CD14-positive monocyte (primary cell): ENCODE data around the gene CABYR. TPM values are rescaled to one million over a fixed set of nuclear protein-coding genes. Genes with fewer than 3 reads are reported as not detected.

ENCODE experiments used
- DNase-seq, 3 donors: peaks; one replicate each; pipeline ENCODE4 v3.0.0-alpha.2; 2011 to 2022
- H2AFZ ChIP-seq: 2 replicates; pipeline ENCODE4 v1.6.0; 2012; ENCODE audit warnings: mild to moderate bottlenecking, low read depth, low read length, inconsistent platforms; ENCODE audit not compliant: insufficient read depth, poor library complexity, severe bottlenecking
- H3K27ac ChIP-seq, 2 donors: 1 replicate in 1 of 2; 2 replicates in 1 of 2; pipeline ENCODE4 v1.5.1; 2012 to 2013; ENCODE audit warnings: low read length in 2 of 2, control low read depth in 1 of 2, inconsistent platforms in 1 of 2, low read depth in 1 of 2, mild to moderate bottlenecking in 1 of 2
- H3K27me3 ChIP-seq, 2 donors: one replicate each; pipeline versions ENCODE4 v1.6.0 to v1.6.1; 2011 to 2013; ENCODE audit warnings: low read length in 2 of 2; ENCODE audit not compliant: control insufficient read depth in 2 of 2, insufficient read depth in 2 of 2
- H3K36me3 ChIP-seq, 2 donors: replicated peaks in 1 of 2; 1 replicate in 1 of 2; 2 replicates in 1 of 2; pipeline versions ENCODE4 v1.5.1 to v1.6.1; 2012 to 2013; ENCODE audit warnings: low read length in 2 of 2, control low read depth in 1 of 2, inconsistent platforms in 1 of 2, mild to moderate bottlenecking in 1 of 2; ENCODE audit not compliant: insufficient read depth in 2 of 2, control insufficient read depth in 1 of 2
- H3K4me1 ChIP-seq, 2 donors: 1 replicate in 1 of 2; 2 replicates in 1 of 2; pipeline versions ENCODE4 v1.5.1 to v1.6.1; 2012 to 2013; ENCODE audit warnings: low read length in 2 of 2, control low read depth in 1 of 2, inconsistent platforms in 1 of 2, mild to moderate bottlenecking in 1 of 2, moderate library complexity in 1 of 2; ENCODE audit not compliant: insufficient read depth in 2 of 2, control insufficient read depth in 1 of 2
- H3K4me2 ChIP-seq: replicated peaks from 2 replicates; pipeline ENCODE3; 2012; ENCODE audit warnings: low read length, moderate library complexity, mild to moderate bottlenecking; ENCODE audit not compliant: poor library complexity, severe bottlenecking; ENCODE audit errors: extremely low read depth
- H3K4me3 ChIP-seq, 3 experiments: fragments of 200-600 bp in 1 of 3; sonication (generic) in 1 of 3; replicated peaks in 1 of 3; 1 replicate in 2 of 3; 2 replicates in 1 of 3; pipeline ENCODE4 v1.5.1; 2011 to 2013; ENCODE audit warnings: low read length in 3 of 3, mild to moderate bottlenecking in 3 of 3, control low read depth in 2 of 3, low read depth in 2 of 3, inconsistent platforms in 1 of 3, moderate library complexity in 1 of 3
- H3K79me2 ChIP-seq: 2 replicates; pipeline ENCODE4 v1.6.0; 2012; ENCODE audit warnings: mild to moderate bottlenecking, control low read depth, inconsistent platforms, low read length, moderate library complexity; ENCODE audit not compliant: insufficient read depth
- H3K9ac ChIP-seq: 2 replicates; pipeline ENCODE4 v1.6.0; 2017; ENCODE audit warnings: low read length, mild to moderate bottlenecking; ENCODE audit not compliant: insufficient read depth, poor library complexity, severe bottlenecking
- H3K9me3 ChIP-seq, 2 donors: replicated peaks in 1 of 2; 1 replicate in 1 of 2; 2 replicates in 1 of 2; pipeline versions ENCODE4 v1.5.1 to v1.6.1; 2012 to 2013; ENCODE audit warnings: low read length in 2 of 2, control low read depth in 1 of 2; ENCODE audit not compliant: control insufficient read depth in 1 of 2, insufficient read depth in 1 of 2
- H4K20me1 ChIP-seq: 2 replicates; pipeline ENCODE4 v1.6.0; 2012; ENCODE audit warnings: mild to moderate bottlenecking, low read length, control low read depth, moderate library complexity; ENCODE audit not compliant: insufficient read depth
- H3K27ac Mint-ChIP-seq, 7 donors: one replicate each; pipeline ENCODE4 v1.8.0; 2020; ENCODE audit warnings: mild to moderate bottlenecking in 7 of 7, mixed read lengths in 7 of 7, moderate library complexity in 6 of 7, inconsistent platforms in 2 of 7
- H3K27me3 Mint-ChIP-seq, 3 donors: one replicate each; pipeline ENCODE4 v1.8.0; 2021 to 2022; ENCODE audit warnings: low read depth in 3 of 3, mild to moderate bottlenecking in 3 of 3, mixed read lengths in 3 of 3, moderate library complexity in 3 of 3, inconsistent platforms in 1 of 3
- H3K36me3 Mint-ChIP-seq, 2 donors: one replicate each; pipeline ENCODE4 v1.8.0; 2020; ENCODE audit warnings: mixed read lengths in 2 of 2, inconsistent platforms in 1 of 2, mild to moderate bottlenecking in 1 of 2
- H3K4me1 Mint-ChIP-seq: one replicate; pipeline ENCODE4 v1.8.0; 2020; ENCODE audit warnings: mild to moderate bottlenecking, mixed read lengths
- H3K4me3 Mint-ChIP-seq, 2 donors: one replicate each; pipeline ENCODE4 v1.8.0; 2020; ENCODE audit warnings: mild to moderate bottlenecking in 2 of 2, mixed read lengths in 2 of 2, moderate library complexity in 1 of 2
- H3K9me3 Mint-ChIP-seq, 7 donors: one replicate each; pipeline ENCODE4 v1.8.0; 2020 to 2022; ENCODE audit warnings: mixed read lengths in 7 of 7, mild to moderate bottlenecking in 6 of 7, moderate library complexity in 6 of 7, inconsistent platforms in 2 of 7
- WGBS: methylation state at CpG from one replicate; pipeline ENCODE4 v1.1.5; 2013; ENCODE audit warnings: missing lambda C conversion rate; ENCODE audit not compliant: insufficient coverage; 5-methylcytosine and 5-hydroxymethylcytosine counted together
- intact Hi-C, 2 donors: fragments of 100-400 bp; cut with micrococcal nuclease; formaldehyde crosslinking; loops; one replicate each; pipeline versions ENCODE4 v1.15.0 to v1.15.1; 2023
- polyA plus RNA-seq, 3 donors: library from polyadenylated mRNA; depleted of rRNA in 1 of 3; unstranded in 2 of 3; stranded (reverse) in 1 of 3; fragments of 300-500 nt in 2 of 3; fragments of >200 nt in 1 of 3; fragmentation: Illumina TruSeq in 2 of 3; gene quantifications; 1 replicate in 2 of 3; 2 replicates in 1 of 3; pipeline ENCODE4 v1.2.3, GENCODE V29; 2012 to 2021
- TF ChIP-seq, protein P1 (sequence below): fragments of 200-600 bp; IDR thresholded peaks from one replicate; pipeline ENCODE4 v1.8.0; 2022; ENCODE audit warnings: antibody characterized with exemption, mild to moderate bottlenecking

The CABYR gene
- polyA plus RNA-seq, 3 donors = 0.07 TPM; not detected in 2

DNA sequence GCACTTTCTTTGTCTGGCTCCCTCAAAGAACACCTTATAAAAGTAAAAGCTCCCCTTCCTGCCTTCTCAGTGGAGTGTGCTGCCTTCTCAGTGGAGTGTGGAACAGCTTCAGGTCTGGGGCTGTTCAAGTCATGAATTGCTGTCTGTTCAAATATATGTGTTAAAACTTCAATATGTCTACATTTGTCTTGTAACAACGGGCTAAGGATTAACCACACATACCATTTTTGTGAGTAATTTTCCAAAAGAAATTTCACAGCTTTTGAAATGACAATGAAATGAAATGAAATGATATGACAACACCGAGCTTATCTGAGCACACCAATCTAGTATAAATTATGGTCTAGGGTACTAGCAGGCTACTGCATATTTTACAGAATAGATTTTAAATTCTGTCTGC is 42.9 kb downstream of the CABYR start:
- H3K27ac ChIP-seq = no peak overlapping the region
- H3K27me3 ChIP-seq = no peaks in the 10 kb centered on the region
- H3K4me1 ChIP-seq = peaks cover 0 to 3% of the 10 kb centered on the region in 2 donors
- H3K4me3 ChIP-seq = no peak overlapping the region
- Mint-ChIP-seq H3K4me3 (no peak overlapping the region), H3K27me3 (no peaks in the 10 kb centered on the region), H3K4me1 (peaks cover 6% of the 10 kb centered on the region), H3K9me3 (no peaks in the 10 kb centered on the region), H3K36me3 (peaks cover 26 to 32% of the 10 kb centered on the region in 2 donors), H3K27ac (peak overlapping the region in 1 of 7 donors; percentile 10)
- TF ChIP-seq, protein P1, sequence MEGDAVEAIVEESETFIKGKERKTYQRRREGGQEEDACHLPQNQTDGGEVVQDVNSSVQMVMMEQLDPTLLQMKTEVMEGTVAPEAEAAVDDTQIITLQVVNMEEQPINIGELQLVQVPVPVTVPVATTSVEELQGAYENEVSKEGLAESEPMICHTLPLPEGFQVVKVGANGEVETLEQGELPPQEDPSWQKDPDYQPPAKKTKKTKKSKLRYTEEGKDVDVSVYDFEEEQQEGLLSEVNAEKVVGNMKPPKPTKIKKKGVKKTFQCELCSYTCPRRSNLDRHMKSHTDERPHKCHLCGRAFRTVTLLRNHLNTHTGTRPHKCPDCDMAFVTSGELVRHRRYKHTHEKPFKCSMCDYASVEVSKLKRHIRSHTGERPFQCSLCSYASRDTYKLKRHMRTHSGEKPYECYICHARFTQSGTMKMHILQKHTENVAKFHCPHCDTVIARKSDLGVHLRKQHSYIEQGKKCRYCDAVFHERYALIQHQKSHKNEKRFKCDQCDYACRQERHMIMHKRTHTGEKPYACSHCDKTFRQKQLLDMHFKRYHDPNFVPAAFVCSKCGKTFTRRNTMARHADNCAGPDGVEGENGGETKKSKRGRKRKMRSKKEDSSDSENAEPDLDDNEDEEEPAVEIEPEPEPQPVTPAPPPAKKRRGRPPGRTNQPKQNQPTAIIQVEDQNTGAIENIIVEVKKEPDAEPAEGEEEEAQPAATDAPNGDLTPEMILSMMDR = no peak
- WGBS = no CpG with 5 or more reads among the region's 2 CpGs
- DNase-seq = no peak
- no peak overlapping the region for H2AFZ ChIP-seq
- H4K20me1 ChIP-seq = no peaks in the 10 kb centered on the region
- H3K79me2 ChIP-seq = no peaks in the 10 kb centered on the region
- intact Hi-C loops = no loop called here
- H3K4me2 ChIP-seq = no peak overlapping the region
- H3K9me3 ChIP-seq = no peaks in the 10 kb centered on the region
- no peak overlapping the region for H3K9ac ChIP-seq
- peaks cover 0 to 14% of the 10 kb centered on the region in 2 donors for H3K36me3 ChIP-seq

DNA sequence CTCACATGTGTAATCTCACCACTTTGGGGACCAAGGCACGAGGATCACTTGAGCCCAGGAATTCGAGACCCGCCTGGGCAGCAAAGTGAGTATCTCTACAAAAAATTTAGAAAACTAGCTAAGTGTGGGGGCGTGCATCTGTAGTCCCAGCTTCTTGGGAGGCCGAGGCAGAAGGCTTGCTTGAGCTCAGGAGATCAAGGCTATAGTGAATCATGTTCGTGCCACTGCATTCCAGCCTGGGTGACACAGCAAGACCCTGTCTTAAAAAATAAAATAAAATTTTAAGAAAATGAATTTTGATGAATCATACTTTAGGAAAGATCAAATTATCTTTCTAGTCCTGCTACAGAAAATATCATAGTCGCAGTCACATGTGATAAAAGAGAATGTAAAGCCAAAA is 46.9 kb downstream of the CABYR start:
- Mint-ChIP-seq H3K27me3 (no peaks in the 10 kb centered on the region), H3K27ac (no peak overlapping the region), H3K36me3 (peaks cover 11 to 23% of the 10 kb centered on the region in 2 donors), H3K4me1 (peaks cover 16% of the 10 kb centered on the region), H3K9me3 (no peaks in the 10 kb centered on the region), H3K4me3 (no peak overlapping the region)
- H3K4me1 ChIP-seq = peaks cover 6 to 13% of the 10 kb centered on the region in 2 donors
- no peaks in the 10 kb centered on the region for H3K9me3 ChIP-seq
- TF ChIP-seq, protein P1 = no peak
- intact Hi-C loops = no loop called here
- H3K79me2 ChIP-seq = no peaks in the 10 kb centered on the region
- H3K4me2 ChIP-seq = no peak overlapping the region
- DNase-seq = no peak
- H4K20me1 ChIP-seq = no peaks in the 10 kb centered on the region
- peaks cover 0 to 9% of the 10 kb centered on the region in 2 donors for H3K36me3 ChIP-seq
- H2AFZ ChIP-seq = no peak overlapping the region
- H3K27me3 ChIP-seq = no peaks in the 10 kb centered on the region
- WGBS = 100% methylated on average over 5 of the region's 7 CpGs
- H3K4me3 ChIP-seq = no peak overlapping the region
- no peak overlapping the region for H3K27ac ChIP-seq
- H3K9ac ChIP-seq = no peak overlapping the region
